Erythroblast (primary cell): ENCODE data around the gene RIC1.

Source experiments
- DNase-seq, 2 experiments: peaks; one replicate each; lab custom pipeline; 2025; lab: John Stamatoyannopoulos, UW
- GATA1 ChIP-seq: IDR thresholded peaks from 2 replicates; pipeline ENCODE4 v1.6.1; 2011; ENCODE audit warnings: low read depth, mild to moderate bottlenecking, control low read depth, low read length, moderate library complexity
- POLR2A ChIP-seq: IDR thresholded peaks from 2 replicates; pipeline ENCODE4 v1.6.1; 2011; ENCODE audit warnings: mild to moderate bottlenecking, low read length

Gene RIC1

GRCh38 chr9:5815461-5815860 is 186.6 kb downstream of the RIC1 start:
- DNase-seq = no peak
- TF ChIP-seq POLR2A (no peak), GATA1 (no peak)

- DNase-seq = peak in 1 of 2 experiments; percentile 25
- no peak for TF ChIP-seq GATA1
- no peak for TF ChIP-seq POLR2A
Observed at GRCh38 chr9:5817862-5818261, 189.0 kb downstream of the RIC1 start.

- no peak for DNase-seq
- TF ChIP-seq GATA1 (no peak), POLR2A (no peak)
Observed at GRCh38 chr9:5818424-5819142, 189.7 kb downstream of the RIC1 start.

- peak; percentile 11 to 59 for DNase-seq
- no peak for TF ChIP-seq GATA1
- TF ChIP-seq POLR2A = no peak
Observed at GRCh38 chr9:5819174-5819573, 190.3 kb downstream of the RIC1 start.

- DNase-seq = no peak
- TF ChIP-seq POLR2A (no peak), GATA1 (no peak)
Observed at GRCh38 chr9:5820425-5820824, 191.5 kb downstream of the RIC1 start.

GRCh38 chr9:5825223-5825622 is 196.3 kb downstream of the RIC1 start:
- peak in 1 of 2 experiments; percentile 13 for DNase-seq
- TF ChIP-seq GATA1 = no peak
- TF ChIP-seq POLR2A = no peak
